HG03095 (cell line): ENCODE data around the gene CFAP100.
A peak's percentile ranks its signal among the peaks of the same experiment; 100 is the strongest.

Source experiments
- ATAC-seq: cut with Tn5 transposase; IDR thresholded peaks from one replicate; pipeline ENCODE4 v1.9.1; 2021; ENCODE audit warnings: moderate library complexity; ENCODE audit not compliant: unreplicated experiment

Gene CFAP100

DNA sequence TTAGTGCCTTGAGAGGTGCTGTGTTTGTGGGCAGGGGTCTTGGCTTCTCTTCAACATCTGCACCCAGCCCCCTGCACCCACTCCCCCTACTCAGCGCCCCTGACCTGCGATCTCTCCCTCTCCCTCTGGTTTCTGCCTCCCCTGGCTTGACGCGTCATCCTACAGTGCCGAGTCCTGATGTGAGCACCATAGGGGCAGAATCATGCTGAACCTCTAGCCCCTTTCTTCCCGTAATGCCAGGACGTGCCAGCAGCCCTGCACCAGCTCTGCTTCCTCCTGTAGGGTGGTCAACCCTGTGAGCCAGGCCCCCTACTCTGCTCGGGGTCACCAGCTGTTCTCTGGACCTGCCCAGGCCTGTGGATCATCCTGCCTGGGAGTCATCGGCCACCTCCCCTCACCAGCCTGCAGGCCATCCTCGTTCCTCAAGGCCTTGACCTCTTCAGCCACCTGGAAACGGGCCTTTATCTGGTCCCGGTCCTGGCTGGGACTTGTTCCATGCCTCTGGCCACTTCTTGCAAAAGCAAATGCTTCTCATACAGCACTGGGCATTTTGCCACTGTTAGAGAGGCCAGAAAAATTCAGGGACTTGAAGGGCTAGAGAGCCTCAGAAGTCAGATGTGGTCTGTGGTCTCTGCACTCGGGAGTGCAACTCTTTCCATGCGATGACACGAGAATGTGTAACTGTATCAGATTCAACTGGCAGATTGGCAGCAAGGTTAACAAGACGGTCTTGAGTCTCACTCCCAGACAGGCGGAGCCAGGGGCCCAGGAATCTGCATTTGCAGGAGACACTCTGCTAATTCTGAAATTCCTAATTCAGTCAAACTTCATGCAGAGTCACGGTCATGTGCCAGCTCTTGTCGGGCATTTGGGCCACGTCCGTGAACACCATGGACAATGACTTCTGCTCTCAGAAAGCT, 20.8 kb upstream of the CFAP100 start:
- no peak for ATAC-seq

- ATAC-seq = no peak
Measured at GRCh38 chr3:126375835-126376331, 18.8 kb upstream of the CFAP100 start.

DNA sequence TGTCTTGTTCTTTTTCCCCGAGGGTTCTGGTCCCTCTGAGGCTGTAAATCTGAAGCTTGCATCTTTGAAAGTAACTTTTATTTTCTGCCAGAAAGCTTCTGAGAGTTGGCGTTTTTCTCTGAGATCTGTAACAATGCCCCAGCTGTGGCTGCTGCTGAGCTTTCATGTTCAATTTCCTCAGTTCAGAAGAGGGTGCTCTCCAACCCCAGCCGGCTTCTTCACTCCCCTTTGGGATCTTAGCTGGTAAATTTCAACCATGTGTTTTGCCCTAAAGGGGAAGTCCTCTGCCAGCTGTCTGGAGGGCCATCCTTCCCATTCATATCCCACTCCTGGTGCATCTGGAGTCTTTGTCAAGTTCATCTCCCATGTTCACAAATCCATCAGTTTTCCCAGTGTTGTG, 18.3 kb upstream of the CFAP100 start:
- no peak for ATAC-seq

DNA sequence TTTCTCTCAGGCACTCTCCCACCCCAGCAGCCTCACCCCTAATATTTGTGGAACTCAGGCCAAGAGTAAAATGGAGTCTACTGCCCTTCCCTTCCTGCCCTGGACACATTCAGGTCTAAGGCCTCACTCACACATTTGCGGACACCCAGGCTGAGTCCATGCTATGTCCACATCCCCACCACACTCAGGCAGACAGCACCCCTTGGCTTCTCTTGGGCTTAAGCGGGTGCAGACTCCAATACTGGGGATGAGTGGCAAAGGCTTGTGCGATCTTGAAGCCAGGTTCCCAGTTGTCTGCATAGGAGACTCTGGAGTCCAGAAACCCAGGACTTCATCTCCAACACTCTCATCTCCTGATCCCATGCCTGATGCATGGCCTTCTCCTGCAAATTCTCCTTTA, 17.5 kb upstream of the CFAP100 start:
- no peak for ATAC-seq

DNA sequence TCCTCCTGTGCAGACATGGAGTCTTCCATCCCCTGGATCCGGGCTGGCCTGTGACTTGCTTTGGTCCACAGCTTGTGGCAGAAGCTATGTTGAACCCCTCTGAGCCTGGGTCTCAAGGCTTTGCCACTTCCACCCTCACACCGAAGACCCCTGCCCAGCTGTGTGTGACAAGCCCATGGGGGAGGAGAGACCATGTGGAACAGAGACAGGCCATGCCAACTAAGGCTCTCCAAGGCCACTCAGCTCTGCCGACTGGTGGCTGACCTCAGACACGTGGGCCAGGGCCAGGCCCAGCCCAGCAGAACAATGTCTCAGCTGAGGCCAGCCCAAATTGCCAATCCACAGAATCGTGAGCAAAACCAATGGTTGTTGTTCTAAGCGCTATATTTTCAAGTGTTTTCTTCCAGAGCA, 16.4 kb upstream of the CFAP100 start:
- ATAC-seq = no peak

GRCh38 chr3:126380011-126380768, 14.5 kb upstream of the CFAP100 start:
- ATAC-seq = no peak

DNA sequence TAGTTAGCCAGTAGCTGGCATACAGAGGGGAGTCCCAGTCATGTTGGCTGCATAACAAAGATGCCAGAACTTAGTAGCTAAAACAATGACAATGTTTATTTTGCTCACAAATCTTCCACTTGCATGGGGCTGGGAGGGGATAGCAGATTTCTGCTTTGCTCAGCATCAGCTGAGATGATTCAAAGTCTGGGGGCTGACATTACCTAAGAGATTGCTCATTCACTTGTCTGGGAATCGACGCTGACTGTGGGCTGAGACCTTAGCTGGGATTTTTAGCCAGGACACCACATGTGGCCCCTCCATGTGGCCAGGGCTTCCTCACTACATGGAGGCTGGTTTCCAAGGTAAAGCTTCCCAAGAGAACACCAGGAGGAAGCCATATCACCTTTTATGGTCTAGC, 12.7 kb upstream of the CFAP100 start:
- no peak for ATAC-seq

DNA sequence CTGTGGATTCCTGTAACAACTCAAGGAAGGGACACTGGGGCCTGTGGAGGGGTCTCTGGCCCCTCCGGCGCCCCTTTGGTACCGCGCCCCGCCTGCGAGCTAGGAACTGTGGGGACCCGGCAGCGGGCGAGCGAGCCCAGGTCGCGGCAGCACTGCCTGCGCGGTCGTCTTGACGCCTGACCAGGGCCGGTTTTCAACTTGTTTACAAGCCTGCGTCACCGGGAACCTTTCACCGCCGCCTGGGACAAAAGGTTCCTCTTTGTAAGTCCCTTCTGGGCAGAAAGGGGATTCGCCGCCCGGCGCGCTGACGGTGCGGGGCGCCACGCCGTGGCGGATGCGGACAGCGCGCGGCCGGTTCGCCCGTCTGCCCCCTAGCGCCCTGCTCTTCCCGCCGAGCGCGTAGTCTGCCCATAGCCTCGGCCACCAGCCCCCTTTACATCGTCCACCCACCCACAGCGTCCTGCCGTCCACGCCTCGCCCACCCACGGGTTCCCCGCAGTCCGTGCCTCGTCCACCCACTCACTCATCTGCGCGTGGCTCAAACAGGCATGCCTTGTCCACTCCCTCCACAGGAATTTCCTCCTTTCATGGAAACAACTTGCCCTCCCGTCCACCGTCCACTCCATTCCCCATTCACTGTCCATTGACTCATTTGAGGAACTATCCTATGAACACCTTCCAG, 5.5 kb upstream of the CFAP100 start:
- peak; percentile 74 for ATAC-seq

DNA sequence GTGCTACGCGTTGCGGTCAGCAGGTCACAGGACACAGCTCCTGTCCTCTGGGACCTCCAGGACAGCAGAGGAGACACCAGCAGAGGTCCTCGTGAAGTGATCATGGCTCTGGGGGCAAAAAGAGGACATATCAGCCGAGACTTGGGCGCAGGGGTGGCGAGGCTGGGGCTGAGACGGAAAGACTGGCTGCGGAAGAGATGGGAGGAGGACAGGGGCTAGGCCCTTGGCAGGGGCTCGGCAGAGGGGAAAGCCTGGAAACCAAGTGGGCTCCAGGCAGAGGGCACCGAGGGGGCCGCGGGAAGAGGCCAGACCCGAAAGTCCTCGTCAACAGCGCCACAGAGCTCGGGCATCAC, 4.9 kb upstream of the CFAP100 start:
- no peak for ATAC-seq

DNA sequence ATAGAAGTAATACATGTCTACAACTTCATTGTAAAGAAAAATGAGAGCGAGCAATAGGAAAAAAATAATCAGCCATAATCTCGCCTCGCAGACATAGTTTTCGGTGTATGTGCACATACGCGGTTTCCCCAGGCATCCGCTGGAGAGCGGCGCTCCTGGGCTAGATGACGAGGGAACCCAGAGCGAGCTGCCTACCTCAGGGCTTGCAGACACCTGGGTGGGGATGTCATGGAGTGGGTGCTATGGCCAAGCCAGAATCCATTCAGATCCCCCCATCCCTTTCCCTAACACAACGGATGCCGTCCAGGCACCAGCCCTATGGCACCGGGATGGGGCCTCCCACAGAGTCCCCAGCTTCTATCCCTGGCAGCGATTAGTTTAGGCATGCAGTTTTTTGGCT, 4.5 kb upstream of the CFAP100 start:
- no peak for ATAC-seq

GRCh38 chr3:126390751-126391150, 4.0 kb upstream of the CFAP100 start:
- ATAC-seq = no peak

- no peak for ATAC-seq
Measured at GRCh38 chr3:126391631-126392030, 3.1 kb upstream of the CFAP100 start.

GRCh38 chr3:126392246-126392645, 2.5 kb upstream of the CFAP100 start:
- no peak for ATAC-seq

DNA sequence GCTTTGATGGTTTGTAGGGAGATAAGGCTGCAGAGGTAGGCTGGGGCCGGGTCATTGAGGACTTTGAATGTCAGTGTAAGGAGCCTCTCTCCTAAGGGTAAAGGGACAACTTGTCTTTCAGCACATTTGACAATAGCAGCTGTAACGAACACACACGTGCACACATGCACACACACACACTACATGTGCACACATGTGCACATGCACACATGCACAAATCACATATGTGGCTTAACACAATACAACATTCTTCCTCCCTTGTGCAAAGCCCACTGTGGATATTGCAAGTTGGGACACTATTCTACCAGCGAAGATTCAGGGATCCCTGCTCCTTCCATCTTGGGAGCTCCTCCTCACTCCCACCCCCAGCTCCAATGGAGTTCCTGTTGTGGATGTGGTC, 1.1 kb upstream of the CFAP100 start:
- no peak for ATAC-seq

GRCh38 chr3:126394977-126395321, 240 bp downstream of the CFAP100 start:
- ATAC-seq = no peak

DNA sequence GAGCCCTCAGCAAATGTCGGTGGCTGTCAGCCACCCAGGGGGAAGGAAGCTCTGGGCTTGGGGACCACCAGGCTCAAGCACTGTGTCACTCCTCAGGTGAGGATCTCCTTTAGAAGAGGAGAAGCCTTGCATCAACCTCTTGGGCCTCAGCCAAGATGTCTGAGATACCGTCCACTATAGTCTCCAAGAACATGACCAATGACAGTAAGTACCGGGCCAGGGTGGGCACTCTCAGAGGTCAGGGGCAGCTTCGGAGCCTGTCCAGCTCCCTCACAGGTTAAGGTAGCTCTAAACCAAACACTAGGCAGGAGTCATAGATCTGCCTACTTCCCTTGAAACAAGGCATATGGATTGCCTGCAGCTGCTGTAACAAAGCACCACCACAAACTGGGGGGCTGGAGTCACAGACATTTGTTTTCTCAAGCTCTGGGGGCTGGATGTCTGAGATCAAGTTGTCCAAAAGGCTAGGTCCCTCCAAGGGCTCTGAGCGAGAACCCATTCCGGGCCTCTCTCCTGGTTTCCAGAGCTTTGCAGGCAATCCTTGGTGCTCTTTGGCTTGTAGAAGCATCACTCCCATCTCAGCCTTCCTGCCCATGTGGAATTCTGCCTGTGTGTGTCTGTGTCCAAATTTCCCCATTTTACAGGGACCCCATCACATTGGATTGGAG, 1.3 kb downstream of the CFAP100 start:
- no peak for ATAC-seq

DNA sequence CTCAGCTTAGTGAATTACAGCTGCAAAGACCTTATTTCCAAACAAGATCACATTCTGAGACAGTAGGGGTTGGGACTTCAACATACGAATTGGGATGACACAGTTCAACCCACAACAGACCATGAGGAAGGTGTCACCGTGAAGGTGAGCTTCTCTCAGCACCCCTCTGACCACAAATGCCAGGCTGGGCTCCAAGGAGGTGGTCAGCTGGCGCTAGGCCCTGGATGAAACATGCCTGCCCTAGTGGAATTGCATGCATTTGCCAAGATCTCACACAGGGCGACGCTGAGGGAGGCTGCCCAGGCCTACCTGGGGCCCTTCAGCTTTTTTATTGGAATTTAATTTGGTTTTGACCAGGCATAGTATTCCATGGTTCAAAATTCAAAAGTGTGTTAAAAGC, 1.8 kb downstream of the CFAP100 start:
- ATAC-seq = no peak

GRCh38 chr3:126397610-126398422, 3.1 kb downstream of the CFAP100 start:
- ATAC-seq = no peak

- no peak for ATAC-seq
Measured at GRCh38 chr3:126398423-126399350, 4.0 kb downstream of the CFAP100 start.
